Measurements from ENCODE around the gene RFX2. TPM values are rescaled to one million over a fixed set of nuclear protein-coding genes. Genes with fewer than 3 reads are reported as not detected.

The RFX2 gene
- total RNA-seq, 1 donor from 2014 or later: 4.2 TPM

DNA sequence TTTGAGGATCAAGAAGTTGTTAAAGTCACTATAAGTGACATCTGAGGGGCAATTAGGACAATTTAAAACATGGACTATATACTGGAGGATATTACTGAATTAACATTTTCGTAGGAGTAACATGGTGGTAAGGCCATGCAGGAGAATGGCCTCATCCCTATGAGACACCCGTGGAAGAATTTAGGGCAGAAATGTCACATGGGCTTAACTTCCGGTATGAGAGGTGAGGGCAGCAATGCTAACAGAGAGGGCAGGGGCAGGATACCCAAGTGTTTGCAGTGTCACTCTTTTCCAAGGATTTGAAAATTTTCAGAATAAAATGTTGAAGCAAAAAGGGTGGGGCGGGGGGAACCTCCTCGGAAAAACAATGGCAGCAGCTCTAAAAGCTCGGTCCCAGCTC, 156.0 kb downstream of the RFX2 start:
- no peak overlapping the region for H3K4me3 ChIP-seq (ENCODE audit: low read depth, low read length)
- TF ChIP-seq, protein P1, sequence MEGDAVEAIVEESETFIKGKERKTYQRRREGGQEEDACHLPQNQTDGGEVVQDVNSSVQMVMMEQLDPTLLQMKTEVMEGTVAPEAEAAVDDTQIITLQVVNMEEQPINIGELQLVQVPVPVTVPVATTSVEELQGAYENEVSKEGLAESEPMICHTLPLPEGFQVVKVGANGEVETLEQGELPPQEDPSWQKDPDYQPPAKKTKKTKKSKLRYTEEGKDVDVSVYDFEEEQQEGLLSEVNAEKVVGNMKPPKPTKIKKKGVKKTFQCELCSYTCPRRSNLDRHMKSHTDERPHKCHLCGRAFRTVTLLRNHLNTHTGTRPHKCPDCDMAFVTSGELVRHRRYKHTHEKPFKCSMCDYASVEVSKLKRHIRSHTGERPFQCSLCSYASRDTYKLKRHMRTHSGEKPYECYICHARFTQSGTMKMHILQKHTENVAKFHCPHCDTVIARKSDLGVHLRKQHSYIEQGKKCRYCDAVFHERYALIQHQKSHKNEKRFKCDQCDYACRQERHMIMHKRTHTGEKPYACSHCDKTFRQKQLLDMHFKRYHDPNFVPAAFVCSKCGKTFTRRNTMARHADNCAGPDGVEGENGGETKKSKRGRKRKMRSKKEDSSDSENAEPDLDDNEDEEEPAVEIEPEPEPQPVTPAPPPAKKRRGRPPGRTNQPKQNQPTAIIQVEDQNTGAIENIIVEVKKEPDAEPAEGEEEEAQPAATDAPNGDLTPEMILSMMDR (conservative IDR thresholded peaks at IDR 0.05; ENCODE audit: low read depth, low read length): no peak
- no peak for DNase-seq (ENCODE audit: low read depth)

DNA sequence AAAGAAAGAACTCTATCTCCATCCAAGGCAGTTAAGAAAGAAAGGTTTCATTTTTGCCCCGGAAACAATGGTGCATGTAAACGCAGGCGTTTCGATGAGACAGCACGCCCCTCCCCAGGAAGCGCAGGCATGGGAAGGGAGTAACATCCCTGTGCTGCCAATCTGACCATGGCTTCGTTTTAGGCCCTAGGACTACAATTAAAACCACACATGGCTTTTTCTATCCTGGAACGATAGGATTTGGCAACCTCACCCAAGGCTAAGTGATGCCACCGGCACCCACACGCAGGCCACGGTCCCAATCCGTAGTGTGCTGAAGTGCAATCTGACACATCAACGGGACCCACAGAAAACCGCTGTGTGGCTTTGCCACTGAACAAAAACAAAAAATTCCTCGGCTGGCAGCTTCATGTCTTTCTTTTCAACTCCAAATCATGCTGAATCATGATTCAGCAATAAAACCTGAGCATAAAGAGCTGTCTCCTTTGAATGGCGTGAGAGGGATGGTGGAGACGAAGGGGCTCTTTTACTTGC, 156.6 kb downstream of the RFX2 start:
- no peak overlapping the region for H3K4me3 ChIP-seq (ENCODE audit: low read depth, low read length)
- no peak for DNase-seq (ENCODE audit: low read depth)
- TF ChIP-seq, protein P1 (conservative IDR thresholded peaks at IDR 0.05; ENCODE audit: low read depth, low read length): no peak

DNA sequence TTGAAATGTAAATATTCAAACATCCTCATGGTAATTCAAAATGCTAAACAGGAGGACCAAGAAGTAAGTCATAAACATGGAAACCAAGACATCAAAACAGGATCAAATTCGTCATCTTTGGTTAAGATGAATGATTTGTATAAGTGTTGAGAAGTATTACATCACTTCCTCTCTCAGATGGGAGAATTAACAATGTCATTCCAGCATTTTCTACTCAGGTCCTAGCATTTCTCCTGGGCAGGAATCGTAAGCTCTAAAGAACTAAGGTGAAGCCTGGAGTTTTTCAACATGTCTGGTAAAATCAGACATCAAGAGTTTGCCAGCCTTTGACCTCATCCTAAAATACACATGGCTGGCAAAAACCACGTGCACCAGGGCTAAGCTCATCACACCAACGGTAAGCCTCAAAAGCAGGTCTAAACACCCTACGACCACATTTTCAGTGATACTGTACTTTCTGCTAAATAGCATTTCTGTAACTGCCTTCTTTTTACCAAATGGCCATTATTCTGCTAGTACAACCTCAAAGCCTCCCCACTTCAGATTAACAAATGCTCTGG, 157.2 kb downstream of the RFX2 start:
- TF ChIP-seq, protein P1 (conservative IDR thresholded peaks at IDR 0.05; ENCODE audit: low read depth, low read length): no peak
- no peak for DNase-seq (ENCODE audit: low read depth)
- H3K4me3 ChIP-seq (ENCODE audit: low read depth, low read length): no peak overlapping the region

DNA sequence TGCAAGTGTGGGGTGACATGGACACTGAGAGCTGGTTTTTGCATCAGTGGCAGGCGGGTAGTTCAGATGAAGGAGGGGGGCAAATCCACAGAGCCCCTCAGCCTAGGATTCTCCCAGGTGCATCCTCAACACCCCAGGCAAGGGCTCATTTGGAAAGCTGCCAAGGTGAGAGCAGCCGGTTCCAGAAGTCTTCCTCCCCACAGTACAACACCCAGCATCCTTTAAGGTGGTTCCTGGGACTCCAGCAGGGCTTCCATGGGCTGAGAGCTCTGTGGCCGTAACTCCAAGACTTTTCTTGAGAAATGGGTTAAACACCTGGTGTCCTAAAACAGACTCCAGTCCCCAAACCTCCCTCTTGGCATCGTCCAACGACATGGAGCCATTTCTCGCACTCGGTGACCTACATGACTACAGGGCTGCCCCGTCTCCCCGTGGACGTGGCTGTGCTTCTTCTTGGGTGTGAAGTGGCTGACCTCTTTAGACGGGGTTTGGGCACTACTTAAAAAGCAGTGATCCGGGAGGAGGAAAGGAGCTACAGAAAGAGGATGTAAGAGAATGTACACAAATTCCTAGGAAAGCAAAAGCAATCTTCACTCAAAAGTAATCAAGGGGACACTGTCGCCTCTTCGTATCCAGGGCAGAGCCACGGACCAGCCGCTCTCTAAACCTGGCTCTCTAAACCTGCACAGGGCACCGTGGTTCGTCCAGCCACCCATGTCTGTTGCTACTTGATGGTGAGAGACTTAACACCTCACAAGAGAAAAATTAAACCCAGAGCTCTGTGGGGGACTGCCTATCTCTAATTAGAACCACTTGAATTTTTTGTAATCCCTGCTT, 157.9 kb downstream of the RFX2 start:
- no peak for DNase-seq (ENCODE audit: low read depth)
- TF ChIP-seq, protein P1 (conservative IDR thresholded peaks at IDR 0.05; ENCODE audit: low read depth, low read length): no peak
- H3K4me3 ChIP-seq (ENCODE audit: low read depth, low read length): no peak overlapping the region

DNA sequence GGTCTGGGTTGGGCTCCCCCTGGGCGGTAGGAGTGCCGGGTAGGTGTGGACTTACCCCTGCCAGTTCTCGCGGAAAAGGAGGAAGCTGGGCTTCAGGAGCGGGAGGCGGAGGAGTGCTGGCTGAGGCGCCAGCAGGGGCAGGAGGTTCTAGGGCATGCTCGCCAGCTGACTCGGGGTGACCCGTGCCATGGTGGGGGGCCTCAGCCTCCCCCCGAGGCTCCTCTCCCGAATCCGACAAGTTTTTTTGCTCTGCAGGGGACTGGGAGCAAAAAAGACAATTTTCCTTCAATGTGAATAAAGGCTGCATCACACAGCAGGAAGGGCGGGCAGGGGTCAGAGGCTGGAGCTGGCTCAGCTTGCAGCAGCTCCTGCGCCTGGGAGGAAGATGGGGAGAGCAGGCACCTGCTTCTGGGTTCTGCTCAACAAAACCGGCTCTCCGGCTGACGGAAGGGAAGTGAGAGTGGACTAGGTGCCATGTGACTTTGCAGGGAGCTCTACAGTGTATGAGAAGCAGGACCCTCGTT, 158.9 kb downstream of the RFX2 start:
- TF ChIP-seq, protein P1 (conservative IDR thresholded peaks at IDR 0.05; ENCODE audit: low read depth, low read length): no peak
- no peak overlapping the region for H3K4me3 ChIP-seq (ENCODE audit: low read depth, low read length)
- no peak for DNase-seq (ENCODE audit: low read depth)

DNA sequence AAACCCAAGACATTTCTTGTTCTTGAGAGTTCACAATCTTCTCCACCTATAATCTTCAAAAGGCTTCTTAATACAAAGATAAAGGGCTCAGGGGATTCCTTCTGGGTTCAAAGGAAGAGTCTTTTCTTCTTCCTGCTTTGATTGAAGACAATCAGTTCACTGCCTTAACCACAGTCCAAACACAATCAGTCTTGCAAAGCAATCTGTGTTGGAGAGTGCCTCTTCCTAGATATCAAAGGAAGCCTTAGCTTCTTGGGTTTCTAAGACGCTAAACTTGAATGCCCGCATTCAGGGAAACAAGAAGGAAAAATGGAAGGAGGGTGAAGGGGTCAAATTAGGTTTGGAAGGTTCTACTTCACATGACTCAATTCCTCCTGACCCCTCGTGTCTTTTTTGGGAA, 159.6 kb downstream of the RFX2 start:
- TF ChIP-seq, protein P1 (conservative IDR thresholded peaks at IDR 0.05; ENCODE audit: low read depth, low read length): no peak
- no peak overlapping the region for H3K4me3 ChIP-seq (ENCODE audit: low read depth, low read length)
- no peak for DNase-seq (ENCODE audit: low read depth)
